HG03442 (cell line): ENCODE results near the gene GRAP.

ENCODE experiments used
- ATAC-seq: cut with Tn5 transposase; IDR thresholded peaks from one replicate; pipeline ENCODE4 v1.9.1; 2021; ENCODE audit warnings: mild to moderate bottlenecking, moderate library complexity; ENCODE audit not compliant: unreplicated experiment

Gene GRAP

DNA sequence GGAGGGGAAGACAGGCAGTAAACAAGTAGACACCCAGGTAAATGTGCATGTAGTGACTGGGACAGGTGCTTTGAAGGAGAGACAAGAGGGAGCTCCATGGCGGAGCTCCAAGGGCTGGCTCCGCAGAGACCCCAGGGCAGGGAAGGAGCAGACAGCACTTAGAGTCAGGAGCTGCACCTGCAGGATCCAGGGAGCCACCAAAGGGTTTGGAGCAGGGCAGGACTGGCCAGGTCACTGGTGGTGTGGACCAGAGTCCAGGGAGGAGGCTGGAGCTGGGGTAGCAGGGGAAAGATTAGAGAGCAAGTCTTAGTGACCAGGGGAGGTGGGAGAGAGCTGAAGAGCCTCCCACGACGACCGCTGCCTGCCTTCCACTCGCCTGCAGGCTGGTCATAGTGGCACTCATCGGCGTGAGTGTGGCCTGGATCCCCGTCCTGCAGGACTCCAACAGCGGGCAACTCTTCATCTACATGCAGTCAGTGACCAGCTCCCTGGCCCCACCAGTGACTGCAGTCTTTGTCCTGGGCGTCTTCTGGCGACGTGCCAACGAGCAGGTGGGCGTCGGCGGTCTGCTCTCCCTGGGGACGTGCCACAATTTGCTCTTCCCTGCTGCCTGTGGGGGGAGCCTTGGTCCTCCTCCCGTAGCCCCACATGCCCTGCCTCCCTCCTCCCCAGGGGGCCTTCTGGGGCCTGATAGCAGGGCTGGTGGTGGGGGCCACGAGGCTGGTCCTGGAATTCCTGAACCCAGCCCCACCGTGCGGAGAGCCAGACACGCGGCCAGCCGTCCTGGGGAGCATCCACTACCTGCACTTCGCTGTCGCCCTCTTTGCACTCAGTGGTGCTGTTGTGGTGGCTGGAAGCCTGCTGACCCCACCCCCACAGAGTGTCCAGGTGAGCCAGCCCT is 27.5 kb downstream of the GRAP start:
- no peak for ATAC-seq

DNA sequence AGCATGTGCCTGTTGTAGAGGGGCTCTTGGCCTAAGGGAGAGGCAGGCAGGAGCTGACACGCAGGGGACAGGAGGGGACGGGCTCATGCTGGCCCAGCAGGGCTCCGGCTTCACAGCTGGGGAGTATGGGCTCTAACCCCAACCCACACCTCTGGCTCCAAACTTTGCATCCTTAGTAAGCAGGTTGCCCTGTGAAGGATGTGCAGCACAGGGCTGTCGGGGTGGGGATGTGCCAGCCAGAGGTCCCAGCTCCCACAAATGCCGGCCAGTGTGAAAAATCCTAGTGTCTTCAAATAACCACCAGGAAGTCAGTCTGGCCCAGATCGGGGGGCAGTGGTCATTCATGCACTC is 28.2 kb downstream of the GRAP start:
- ATAC-seq: no peak

DNA sequence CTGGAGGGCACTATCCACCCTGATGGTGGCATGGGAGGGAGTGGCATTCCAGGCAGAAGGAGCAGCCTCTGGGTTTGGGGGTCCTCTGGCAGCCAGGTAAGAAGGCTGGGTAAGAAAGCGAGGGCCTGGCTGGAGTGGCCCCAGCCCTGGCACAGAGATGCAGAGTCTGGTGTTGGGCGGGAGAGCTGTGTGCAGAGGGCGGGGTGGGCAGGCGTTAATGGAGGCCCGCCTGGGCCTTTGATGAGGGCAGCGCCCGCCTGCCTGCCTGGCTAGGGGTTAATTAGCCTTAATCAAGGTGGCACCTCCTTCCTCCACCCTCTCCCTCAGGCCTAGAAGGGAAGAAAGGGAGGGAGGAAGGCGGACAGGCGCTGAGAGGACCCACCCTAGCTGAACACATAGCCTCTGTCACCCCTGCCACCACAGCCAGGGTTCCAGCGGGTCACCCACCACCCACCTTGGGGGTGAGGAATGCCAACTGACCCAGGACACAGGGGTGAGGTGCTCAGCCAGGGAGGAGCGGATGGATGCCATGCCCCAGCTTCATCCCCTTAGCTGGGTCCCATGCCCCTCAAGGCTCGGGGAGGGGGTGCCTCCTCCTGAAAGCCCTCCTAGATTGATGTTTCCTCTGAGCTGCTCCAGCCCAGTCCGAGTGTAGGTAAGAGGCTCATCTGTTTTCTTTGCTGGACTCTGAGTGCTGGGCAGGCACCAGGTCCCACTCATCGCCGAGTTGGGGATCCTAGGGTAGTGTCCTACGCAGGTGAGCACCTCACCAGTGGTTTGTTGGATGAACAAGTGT is 28.8 kb downstream of the GRAP start:
- no peak for ATAC-seq

DNA sequence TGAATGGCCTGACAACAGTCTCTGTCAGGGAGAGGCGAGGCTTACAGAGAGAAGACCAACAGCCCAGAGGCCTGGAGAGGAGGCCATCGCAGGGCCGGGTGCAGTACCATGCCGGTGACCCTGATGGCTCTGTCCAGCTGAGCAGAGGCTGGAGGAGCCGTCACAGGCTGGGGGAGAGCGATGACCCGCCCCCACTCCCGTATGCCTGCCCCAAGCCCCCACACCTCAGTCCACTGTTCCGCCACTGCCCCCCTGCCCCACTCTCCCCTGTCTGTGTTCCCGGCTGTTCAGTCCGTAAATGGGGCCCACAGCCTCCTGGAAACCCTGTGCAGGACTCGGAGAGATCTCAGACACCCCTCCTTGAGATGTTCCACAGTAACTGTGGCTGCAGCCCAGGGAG is 29.4 kb downstream of the GRAP start:
- no peak for ATAC-seq

DNA sequence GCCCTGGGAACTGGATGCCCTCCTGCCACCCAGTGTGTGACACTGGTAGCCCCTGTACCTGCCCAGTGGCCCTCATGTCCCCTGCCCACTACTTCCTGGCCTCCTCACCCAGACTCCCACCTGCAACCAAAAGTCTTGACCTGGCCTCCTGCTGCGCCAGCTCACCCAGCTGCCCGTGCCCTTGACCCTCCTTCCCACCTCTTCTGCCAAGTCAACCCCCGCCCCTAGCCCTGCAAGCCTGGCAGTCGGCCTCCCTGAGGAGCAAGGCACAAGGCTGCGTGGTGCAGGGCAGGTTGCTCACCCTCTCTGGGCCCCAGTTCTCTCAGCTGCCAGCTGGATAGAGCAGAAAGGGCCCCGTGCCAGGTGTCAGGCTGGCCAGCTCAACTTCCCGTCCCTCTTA is 29.9 kb downstream of the GRAP start:
- no peak for ATAC-seq

DNA sequence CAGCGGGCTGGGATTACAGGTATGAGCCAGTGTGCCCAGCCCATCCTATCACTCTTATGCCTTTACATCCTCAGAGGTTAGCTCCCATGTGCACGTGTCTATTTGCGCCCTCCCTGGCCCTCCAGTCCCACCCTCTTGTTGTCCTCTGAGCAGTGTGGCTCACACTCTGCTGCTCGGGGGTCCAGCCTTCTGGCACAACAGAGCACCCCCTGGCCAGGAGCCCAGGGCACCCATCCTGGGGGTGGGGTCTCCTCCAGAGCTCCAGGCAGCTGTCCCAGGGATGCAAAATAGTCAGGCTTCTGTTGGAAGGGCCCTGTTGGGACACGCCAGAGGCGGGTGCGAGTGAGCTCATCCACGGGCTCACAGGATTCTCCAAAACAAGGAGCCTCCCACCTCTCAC is 30.5 kb downstream of the GRAP start:
- no peak for ATAC-seq

DNA sequence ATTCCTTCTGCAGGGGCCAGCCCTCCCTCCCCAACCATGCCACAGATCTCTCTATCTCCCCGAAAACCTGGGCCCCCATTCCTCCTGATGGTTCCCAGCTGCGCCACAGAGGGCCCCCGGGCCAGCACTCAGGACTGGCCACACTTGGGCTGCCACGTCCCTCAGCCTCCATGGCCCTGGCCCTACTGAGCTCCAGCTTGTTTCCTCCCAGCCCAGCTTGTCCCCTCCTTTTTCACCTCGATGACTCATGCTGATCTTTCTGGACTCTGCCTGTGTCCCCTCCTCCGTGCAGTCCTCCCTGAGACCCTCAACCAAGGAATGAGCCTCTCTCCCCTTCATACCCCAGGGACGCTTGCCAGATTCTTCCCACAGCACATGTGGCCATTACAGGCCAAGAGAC is 31.3 kb downstream of the GRAP start:
- ATAC-seq: no peak

DNA sequence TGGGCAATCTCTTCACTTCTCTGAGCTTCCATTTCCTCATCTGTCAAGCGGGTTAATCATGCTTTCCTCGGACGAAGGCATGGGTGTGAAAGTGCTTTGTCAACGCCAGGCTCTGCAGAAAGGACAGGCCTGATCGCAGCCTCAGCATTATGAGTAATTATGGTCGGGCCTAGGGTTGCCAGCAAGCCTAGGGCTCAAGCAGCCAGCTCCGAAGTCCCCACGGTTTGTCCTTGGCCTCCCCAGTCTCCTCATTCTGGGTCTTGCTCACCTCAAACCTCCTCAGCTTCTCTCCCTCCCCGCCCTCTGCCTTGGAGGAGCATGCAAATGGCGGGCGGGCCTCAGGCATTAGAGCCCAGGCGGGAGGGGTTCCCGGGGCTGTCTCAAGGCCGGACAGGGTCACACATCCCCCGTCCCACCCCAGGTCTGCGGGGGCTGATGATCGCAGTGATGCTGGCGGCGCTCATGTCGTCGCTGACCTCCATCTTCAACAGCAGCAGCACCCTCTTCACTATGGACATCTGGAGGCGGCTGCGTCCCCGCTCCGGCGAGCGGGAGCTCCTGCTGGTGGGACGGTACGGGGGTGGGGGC is 32.0 kb downstream of the GRAP start:
- no peak for ATAC-seq

DNA sequence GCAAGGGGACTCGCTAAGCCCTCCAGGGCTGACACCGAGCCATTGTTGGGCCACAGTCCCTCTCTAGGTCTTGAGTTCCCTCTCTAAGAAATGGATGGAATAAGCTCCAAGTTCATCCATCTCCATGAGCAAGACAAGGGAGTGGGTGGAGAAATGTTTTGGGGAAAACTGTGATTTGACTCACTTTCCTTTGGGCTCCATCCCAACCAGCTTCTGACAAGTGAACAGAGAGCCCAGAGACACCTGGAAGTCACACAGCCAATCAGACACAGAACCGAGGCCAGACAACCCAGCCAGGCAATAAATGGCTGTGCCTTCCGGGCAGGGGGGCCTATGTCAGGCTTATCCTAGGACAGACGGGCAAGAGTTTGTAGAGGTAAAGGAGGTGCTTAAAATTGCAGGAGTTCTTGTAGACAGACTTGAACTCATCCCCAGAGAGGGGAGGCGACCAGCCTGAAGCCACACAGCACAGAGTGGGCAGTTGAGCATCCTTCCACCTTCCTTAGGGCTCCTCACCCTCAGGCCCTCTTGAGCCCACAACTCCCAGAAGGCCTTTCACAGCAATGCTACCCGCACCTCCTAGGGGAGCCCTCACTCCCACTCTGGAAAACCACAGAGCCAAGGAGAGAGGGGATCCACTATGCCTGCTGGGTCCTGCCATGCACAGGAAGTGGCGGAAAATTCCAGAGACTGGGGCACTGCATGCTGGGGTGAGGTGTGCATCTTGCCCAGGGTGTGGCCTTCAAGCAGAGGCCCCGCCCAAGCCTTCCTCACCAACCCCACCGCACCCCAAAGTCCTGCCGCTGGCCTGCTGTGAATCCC is 32.7 kb downstream of the GRAP start:
- no peak for ATAC-seq

DNA sequence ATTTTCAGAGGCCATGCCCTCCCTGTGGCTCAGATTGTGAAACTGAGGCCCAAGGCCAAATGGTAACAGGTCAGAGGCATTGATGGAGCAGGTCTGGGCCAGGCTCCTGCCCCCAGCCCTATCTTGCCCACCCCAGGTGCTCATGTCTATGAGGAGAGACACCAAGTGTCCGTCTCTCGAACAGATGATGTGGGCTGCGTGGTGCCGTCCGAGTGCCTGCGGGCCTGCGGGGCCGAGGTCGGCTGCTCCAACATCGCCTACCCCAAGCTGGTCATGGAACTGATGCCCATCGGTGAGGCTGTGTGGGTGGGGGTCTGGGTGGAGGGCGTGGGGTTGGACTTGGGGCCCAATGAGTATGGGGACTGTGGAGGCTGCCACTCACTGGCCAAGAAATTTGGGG is 33.5 kb downstream of the GRAP start:
- no peak for ATAC-seq

DNA sequence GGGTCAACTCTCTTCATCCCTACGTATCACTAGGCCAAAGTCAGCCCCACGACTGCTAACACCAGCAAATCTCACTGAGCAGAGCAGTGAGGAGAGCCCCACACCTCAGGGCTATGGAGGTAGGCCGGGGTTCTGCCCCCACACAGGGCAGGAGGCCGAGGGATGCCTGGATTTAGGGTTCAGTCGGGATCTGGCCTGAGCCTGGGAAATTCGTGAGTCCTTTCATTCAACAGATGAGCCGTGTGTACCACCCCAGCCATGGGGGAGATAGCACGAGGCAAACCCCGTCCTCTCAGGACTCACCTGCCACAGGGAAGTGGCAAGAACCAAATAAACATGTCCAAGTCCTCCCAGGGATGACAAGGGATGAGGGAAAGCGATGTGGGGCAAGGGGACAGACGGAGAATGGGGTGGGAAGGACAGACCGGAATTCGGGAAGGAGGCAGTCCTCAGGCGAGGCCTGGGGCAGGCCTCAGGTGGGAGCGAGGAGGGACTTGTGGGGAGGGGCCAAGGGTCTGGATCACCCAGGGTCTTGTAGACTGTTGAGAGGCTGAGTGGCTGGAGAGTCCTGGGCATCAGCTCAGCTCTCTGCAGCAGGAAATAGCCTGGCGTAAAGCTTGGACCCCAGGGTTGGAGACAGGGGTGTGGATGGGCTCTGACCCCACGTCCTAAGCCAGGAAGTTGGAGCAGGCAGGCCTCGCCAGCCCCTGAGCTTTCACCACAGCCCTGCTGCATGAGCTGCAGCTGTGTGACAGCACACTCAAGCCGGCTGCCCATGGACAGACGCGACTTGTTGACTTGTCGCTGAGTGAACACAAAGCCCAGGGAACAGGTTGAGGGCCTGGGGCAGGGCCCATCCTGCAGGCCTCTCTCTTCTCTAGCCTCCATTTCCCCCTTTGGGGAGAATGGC is 34.3 kb downstream of the GRAP start:
- ATAC-seq: no peak

DNA sequence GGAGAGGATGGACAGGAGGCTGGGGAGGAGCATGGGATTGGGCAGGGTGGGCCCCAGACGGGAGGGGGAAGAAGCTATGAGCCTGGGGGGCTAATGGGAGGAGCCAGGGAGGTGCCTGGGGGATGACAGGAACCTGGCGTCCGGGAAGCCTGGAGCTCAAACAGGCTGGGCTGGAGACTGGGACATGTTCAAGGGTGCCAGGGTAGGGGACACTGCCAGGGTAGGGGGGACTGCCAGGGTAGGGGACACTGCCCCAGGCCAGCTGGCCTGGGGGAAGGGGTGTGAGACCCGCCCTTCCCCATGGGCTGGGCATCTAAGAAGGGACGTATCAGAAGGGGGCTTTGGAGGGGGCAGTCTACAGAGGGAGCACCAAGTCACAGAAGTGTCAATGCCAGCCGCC is 35.2 kb downstream of the GRAP start:
- ATAC-seq: no peak

DNA sequence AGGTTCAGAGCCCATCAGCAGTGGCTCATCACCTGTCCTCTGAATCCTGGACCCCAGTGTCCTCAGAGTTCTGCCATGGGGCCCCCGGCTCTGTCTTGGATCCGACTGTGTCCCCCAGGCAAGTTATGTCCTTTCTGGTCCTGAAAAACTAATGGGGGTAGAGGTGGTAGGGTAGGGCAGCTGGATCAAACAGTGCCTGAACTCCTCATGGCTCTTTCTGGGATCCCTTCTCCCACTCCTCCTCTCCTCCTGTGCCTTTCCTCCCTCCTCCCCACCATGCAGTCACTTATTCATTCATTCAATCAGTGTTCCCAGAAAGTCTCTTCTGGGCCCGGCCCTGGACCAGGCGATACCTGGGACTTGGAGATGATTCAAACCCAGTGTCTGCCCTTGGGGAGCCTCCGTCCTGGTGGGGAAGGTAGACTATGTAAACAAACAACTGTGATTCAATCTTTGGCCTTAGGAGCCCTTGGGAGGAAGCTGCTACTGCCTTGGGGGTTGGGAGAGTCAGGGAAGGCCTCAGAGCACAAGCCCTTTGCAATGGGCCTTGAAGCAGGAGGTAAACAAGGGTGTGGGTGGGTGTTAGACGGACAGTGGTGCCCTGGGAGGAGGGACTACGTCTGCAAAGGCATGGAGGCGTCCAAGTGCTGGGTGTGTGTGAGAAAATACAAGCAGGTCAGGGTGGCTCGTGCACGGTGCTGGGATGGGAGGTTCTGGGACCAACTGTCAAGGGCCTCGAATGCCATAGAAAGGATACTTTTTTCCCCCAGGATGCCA is 35.8 kb downstream of the GRAP start:
- no peak for ATAC-seq

DNA sequence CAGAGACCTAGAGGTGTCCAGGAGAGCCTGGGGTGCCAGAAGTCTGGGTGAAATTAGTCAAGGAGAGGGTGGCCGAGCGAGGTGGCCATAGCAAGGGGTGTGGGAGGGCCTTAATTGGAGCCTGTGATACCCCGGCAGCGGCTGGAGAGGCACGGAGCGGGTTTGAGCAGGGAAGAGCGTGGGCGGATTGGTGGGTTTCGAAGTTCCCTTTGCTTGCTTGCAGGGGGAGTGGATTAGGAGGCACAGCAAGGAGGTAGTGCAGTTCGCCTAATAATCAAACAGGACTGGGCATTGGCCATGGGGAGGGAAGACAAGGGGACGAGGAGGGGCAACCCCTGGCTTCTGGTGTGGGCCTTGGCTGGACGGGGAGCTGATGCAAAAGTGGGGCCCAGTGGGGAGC is 36.8 kb downstream of the GRAP start:
- no peak for ATAC-seq

DNA sequence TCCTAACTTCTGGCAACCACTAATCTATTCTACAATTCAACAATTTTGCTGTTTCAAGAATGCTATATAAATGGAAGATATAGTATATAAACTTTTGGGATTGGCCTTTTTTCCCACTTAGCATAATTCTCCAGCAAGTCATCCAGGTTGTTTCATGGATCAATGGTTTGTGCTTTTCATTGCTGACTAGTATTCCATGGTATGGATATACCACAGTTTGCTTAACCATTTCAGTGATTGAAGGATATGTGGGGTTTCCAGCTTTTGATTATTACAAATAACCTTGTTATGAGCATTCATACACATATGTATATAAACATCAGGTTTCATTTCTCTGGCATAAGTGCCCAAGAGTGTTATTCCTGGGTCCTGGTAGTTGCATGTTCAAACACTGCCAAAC is 40.1 kb downstream of the GRAP start:
- no peak for ATAC-seq

DNA sequence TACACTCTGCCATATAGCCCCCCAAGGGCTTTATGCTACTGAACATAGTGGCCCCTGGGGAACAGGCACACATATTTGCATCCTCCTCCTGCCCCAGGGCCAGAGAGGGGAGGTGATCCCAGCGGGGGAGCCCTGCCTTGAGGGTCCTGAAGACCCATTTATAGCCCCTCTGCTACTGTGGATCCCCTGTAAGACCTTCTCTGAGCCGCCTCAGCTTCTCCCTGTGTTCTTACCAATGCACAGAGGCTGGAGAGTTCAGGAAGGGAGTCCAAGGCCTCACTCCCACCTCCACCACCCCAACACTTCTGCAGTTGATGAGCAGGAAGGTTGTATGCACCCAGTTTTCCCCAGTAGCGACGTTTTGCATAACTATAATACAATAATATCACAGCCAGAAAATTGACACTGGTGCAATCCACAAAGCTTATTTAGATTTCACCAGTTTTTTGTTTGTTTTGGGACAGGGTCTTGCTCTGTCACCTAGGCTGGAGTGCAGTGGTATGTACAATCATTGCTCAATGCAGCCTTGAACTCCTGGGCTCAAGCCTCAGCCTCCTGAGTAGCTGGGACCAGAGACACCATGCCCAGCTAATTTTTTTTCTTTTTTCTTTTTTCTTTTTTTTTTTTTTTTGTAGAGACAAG is 40.8 kb downstream of the GRAP start:
- ATAC-seq: no peak

DNA sequence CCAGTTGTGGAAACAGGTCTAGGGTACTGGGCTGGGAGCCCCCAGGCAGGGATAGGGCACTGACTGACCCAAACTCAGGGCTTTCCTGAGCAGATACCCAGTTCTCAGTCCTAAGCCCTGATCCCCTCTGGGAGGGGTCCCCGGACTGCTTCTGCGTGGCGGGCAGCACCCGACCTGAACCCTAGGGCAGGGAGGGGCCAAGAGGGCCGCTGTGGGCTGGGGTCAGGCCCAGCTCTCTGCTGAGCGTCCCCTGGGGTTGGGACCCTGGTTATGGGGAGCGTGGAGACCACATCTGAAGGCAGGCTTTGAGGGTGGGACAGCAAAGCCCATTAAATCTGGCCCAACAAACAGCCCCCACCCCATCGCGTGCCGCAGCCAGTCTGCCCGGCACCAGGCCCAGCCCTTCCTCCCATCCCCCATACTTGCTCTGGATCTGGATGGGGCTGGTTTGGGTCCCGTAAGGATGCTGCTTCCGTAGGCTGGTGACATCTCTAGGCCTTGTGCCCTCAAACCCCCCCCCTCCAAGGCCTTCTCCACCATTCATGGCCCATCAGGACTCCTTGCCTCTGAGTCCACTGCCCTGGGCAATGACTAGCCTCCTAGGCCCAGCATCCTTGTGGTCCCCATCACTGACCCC is 41.5 kb downstream of the GRAP start:
- ATAC-seq: no peak

DNA sequence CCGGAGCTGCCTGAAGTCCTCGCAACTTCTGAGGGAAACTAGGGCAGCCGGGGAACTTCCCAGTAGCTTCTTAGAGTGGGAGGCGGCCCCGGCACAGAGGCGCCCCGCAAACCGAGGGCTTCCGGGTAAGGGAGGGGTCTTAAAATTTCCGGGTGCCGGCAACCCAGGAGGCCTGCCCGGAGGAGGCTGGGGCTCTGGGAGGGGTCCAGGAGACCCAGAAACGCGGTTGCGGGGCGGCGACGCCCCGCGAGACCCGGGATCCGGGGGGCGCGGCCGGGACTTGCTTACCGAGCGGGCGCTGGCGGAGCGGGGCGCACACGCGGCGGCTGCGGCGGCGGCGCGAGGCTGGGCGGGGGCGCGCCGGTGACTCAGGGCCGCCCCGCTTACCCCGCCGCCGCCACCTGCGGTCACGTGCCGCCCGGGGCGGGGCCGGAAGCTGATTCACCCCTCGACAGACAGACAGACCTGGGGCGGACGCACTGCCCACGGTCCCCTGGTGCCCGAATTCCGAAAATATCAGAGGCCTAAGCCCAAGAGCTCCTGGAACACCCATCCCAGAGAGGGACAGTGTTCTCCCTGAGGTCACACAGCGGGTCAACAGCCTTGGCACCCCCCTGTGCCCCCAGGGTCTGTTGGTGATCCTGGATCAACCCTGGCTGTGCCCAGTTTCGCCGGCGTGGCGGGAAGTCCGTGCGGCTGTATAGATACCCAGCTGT is 42.2 kb downstream of the GRAP start, which contains the start of gene FAM83G:
FAM83G (minus strand) TSS at position 344 of the 716 bp plus-strand sequence. CDS start 723 bp downstream, outside the sequence.
- peak; percentile 63 for ATAC-seq
